ENCODE results near the gene PPP1R9A.

Gene PPP1R9A

DNA sequence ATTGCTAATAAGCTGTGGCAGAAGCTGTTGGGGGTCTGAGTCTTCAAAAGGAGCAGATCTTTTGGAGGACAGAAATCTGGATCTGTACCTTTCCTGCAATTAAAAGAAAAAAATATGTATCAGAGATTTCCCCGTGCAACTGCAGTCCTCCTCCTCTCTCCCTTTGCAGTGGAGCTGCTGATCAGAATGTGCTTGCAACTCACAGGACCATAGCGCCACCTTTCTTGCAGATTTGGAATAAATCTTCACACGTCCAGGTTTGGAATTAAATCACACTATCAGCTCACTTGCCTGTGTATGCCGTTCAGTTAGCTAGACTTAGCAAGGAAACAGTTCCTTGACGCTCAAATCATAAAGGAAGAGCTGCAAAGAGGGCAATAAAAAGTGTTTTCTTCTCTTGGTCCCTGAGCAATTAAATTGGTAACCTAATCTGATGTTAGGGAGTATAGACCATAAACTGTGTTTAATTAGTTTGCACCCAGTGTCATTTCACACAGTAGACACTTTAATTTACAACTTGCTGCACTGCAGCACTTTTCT is 339.5 kb downstream of the PPP1R9A start:
- in situ Hi-C loops (cut with MboI; ENCODE audit: low sequenced_read_pairs) = no loop called here

DNA sequence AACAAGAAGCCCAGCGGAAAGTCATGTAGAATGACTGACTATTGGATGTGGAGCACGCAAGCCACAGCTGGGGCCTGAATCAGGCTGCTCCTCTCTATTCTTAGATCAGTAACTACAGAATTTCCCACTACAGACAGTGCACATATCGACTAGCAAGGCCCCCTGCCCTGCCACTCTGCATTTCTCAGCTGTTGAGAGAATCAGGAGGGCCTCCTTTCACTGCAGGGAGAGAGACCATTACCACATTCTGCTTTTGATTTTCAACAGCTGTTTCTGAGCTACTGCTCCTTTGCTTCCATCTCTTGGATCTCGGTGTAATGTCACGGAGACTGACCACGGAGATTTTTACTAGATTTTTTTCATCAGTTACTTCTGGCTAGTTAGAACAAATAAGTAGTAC is 343.2 kb downstream of the PPP1R9A start:
- in situ Hi-C loops (cut with MboI; ENCODE audit: low sequenced_read_pairs) = no loop called here

DNA sequence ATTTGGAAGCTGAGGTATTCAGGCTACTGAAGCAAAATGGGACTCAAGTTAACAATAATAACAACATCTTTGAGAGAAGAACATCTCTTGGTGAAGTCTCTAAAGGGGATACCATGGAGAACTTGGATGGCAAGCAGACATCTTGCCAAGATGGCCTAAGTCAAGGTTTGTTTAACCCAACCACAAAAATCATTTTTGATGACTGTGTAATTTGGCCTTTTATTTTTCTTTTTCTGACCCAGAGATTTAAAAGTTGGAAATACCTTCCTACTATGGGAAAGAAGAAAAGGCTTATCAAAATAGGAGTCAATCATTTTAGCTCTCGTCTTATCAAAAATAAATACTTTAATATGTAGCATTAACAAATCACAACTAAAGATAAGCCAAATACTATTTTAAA is 344.6 kb downstream of the PPP1R9A start:
- in situ Hi-C loops (cut with MboI; ENCODE audit: low sequenced_read_pairs) = no loop called here

DNA sequence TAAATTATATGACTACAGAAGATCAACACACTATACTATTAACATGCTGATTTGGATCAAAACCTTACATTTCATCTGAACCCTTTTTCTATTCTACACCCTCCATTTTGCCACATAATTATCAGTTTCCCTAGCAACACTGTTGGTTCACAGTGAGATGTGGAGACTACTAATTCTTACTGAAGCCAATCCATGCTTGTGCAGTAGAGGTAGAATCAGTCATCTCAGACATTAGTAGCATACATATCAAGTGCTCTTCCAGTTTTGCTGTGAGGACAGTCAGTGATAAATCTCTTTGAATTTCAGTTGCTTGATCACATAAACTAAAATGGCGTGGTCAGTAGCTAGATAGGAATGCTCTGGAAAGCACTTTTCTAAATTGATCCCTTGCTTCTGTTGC is 346.6 kb downstream of the PPP1R9A start:
- in situ Hi-C loops (cut with MboI; ENCODE audit: low sequenced_read_pairs) = no loop called here

DNA sequence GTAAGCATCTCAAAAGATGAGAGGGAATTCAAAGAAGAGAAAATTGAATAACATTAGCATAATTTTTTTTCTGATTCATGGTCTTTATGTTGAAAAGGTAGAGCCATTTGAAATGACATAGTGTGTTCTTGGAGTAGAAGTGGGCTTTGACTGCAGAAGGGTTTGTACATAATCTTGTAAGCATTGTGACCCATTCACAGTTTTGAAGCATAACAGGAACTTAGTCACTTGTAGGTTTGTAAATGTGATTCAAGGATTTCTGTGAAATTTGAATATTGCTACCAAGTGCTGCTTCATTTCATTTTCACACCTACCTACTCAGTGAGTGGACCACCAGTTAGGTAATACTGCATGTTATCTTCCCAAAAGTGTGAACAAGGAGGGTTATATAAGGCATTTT is 348.3 kb downstream of the PPP1R9A start:
- in situ Hi-C loops (cut with MboI; ENCODE audit: low sequenced_read_pairs) = no loop called here

DNA sequence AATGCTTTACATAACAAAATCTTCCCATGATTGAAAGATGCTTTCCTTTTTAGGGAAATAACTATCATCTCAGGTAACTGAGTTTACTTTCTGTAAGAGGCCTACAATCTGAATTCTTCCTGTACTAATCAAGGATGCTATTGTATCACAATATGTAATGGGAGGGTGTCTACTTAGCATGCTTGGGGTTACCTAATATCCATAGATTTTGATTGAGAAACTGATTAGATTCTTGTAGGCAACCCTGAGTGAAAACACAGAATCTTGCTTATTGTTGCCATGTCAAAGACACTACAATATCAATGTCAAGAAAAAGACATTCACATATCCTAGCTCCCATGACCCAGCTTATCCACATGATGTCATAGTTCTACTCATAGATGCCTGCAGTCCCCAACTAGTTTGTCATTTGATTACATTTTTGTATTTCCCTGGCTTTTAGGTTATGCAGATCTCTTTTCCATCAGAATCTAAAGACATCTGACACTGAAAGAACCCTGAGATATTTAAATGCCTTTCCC is 354.6 kb downstream of the PPP1R9A start:
- in situ Hi-C loops (cut with MboI; ENCODE audit: low sequenced_read_pairs) = no loop called here

DNA sequence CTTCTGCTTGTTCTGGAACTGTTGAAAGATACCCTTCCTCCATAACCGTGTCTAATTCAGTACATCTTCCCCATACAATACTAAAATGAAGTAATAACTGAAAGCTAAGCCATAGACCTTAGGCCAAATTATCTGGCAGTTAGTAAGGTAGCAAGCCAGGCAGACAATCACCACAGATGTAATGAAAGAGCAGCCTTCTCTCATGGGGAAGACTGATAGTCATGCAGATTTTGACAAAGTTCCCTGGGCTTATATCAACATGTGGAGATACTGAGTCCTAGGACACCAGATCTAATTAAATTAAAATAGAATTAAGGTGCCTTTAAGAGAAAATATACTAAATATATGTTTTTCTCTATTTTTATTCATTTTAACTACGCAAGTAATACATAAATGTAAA is 355.5 kb downstream of the PPP1R9A start:
- in situ Hi-C loops (cut with MboI; ENCODE audit: low sequenced_read_pairs) = no loop called here

DNA sequence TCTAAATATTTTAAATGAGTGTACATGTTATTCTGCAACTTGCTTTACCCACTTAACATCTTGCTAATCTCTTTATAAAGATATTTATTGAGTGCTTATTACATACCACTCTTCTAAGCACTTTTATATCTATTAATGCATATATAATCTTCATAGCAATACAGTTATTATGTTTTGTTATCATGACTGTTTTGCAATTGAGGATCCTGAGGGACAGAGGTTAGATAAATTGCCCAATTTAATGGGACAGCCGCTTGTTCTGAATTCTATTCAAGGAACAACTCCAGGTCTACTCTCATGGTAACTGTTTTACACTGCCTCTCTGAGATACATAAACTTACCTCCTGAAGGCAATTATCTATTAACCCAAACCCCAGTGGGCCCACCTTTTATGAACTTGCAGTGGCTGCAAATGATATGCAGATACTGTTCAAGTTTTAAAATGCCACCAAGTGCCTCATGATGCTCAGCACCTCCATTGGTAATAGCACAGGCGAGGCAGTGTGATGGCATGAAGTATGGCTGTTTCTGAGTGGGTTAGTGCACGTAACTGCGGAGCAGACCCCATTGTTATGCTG is 356.5 kb downstream of the PPP1R9A start:
- in situ Hi-C loops (cut with MboI; ENCODE audit: low sequenced_read_pairs) = no loop called here

DNA sequence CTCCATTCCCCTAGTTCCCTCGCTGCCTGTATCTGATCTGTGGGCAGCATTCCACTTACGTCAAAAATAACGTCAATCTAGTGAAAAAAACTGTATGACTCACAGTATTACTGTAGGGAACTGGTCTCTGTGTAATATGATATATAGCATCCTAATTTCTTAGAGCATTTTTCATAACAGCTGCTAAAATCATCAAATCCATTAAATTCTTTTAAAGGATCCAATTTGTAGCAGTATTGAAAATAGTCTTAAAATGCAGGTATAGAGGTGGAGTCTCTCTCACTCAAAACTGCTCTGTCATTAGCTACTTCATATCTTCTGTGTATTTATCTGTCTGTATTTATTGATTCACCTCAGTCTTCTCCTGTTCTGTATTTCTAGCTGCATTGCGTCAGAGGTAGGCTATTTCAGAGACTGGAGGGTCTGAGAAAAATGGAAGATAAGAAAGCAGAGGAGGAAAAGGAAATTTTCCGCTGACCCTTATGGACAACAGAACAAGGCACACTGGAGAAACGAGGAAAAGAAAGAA is 357.0 kb downstream of the PPP1R9A start:
- in situ Hi-C loops (cut with MboI; ENCODE audit: low sequenced_read_pairs) = no loop called here

DNA sequence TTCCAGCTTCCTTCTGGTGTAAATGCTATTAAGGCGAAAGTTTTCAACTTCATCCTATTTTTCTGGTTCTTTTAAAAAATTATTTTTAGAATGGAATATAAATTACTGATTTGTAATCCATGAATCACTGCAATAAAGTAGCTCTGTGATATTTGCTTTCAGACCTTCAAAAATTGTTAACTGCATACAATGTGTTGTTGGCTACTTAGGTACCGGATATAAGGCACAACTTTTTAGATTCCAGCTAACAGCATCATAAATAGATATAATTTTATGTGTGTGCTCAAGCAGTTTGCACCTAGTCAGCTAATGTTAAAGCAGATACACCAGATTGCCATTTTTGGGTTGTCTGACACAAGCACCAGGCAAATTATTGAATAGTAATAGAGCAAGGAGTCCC is 358.2 kb downstream of the PPP1R9A start:
- in situ Hi-C loops (cut with MboI; ENCODE audit: low sequenced_read_pairs) = no loop called here

DNA sequence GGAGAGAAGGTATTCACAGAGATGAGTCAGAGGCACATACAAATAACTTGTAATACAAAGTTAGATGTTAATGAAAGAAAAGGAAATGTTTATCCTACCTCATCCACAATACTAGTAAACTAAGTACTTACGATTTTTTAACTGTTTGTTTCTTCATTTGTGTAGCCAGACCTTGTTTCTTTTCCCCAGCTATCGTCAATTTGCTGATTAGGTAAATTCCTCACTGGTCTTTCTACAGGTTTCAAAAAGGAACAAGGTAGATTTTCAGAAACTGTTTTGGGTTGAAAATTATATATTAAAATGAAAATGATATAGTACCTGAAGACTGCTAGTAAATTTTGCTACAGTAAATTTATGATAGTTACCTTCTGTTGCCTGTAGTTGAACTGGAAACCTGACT is 360.4 kb downstream of the PPP1R9A start:
- in situ Hi-C loops (cut with MboI; ENCODE audit: low sequenced_read_pairs) = no loop called here

DNA sequence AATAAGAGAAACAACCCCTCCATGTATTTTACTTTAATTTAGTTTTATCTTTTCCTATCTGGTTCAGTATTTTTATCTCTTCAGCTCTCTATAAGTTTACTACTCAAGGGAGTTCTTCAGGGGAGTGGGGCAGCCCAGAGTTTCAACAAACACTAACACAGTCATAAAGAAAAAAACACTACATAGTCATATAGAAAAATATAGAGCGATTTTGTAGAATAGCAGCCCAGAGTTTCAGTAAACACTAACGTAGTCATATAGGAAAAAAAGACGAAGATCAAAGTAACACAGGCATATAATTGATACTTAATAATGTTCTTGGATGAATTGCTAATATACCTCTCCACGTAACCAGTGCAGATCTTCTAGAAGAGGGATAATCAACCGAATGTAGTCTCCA is 362.2 kb downstream of the PPP1R9A start:
- in situ Hi-C loops (cut with MboI; ENCODE audit: low sequenced_read_pairs) = no loop called here

DNA sequence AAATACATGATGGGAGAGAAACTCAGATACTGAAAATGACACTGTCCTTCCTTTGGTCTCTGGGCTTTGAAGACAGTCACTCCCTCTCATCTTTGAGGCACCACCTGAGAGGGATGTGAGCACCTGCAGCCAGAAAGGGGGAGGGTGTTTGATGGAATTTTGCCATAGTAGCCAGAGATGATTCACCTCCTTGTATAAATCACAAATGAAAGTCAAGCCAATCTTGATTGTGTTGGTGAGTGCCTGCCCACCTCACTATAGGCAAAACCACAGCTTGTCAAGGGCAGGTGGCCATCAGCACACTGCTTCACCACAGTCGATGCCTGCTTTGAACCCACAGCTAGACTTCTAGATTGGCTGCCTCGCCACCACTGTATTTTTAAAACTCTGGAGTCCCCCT is 368.7 kb downstream of the PPP1R9A start:
- in situ Hi-C loops (cut with MboI; ENCODE audit: low sequenced_read_pairs) = no loop called here

DNA sequence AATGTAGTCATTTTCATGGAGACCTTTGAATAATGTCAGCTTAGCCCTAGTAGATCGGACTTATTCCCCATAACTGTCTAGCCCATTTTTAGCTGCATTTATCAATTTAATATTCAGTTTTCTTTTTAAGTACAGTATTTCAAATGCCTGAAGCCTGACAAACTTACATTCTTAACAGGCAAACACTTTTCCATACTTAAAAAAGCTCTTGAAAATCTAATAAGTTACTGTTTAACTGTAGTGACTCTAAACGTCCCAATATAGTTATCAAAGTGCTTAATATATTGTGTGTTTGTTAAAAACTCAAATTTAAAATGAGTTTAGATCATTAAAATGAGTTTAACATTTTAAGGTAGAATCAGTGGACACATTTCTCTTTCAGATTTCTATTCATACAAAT is 372.0 kb downstream of the PPP1R9A start:
- in situ Hi-C loops (cut with MboI; ENCODE audit: low sequenced_read_pairs) = no loop called here

DNA sequence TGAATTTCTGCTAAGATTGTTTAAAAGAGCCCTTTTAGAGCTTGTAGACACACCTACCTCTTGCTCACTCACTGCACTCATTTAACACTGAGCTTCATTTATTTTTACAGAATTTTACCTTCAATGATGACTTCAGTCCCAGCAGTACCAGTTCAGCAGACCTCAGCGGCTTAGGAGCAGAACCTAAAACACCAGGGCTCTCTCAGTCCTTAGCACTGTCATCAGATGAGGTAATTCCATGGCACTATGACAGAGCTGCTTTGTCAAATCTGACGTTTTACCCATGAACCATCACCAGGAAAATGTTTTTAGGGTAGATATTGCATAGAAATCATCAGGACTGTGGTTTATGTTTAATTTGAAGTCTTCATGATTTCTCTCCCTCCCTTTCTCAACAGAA is 378.7 kb downstream of the PPP1R9A start:
- in situ Hi-C loops (cut with MboI; ENCODE audit: low sequenced_read_pairs) = no loop called here

DNA sequence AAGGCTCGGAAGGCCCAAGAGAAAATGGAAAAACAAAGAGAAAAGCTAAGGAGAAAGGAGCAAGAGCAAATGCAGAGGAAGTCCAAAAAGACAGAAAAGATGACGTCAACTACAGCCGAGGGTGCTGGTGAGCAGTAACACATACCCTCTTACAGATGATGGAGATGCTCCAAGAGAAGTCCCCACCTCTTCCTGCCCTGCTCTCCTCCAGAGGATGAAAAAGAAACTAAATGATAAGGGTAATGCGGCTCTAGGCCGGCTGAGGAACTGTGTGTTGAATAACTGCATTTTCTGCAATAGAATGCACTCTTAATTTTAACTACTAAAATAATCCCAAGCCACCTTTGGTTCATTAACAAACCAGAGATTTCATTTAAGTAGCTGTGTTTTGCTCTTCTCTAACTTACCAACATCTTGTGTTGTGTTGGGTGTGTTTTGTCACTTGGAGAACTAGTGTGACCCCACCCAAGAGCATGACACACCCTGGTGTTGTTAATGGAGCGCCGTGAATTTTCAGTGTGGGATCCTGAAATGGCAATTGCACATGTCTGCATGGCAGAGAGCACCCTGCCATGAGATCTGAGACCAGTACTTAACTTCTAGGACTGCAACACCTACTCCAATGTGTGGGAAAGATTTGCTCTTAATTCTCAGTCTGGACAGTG is 382.9 kb downstream of the PPP1R9A start:
- in situ Hi-C loops (cut with MboI; ENCODE audit: low sequenced_read_pairs) = no loop called here

DNA sequence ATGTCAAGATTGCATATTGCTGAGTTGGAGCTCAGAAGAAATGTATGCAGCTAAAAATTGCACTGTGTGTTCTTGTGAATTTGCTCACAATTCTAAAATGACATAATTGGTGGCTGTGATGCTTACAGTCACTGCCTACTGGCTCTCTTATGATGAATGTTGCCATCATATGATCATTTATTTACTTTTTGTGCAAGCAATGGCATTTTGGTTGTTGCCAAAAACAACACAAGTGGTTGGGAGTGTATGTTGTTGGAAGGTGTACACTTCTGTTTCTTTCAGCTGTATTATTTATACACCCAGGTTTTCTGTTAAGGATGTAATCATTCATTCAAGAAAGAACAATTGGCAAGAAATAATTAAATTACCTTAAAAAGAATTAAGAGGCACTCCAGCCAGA is 388.0 kb downstream of the PPP1R9A start:
- in situ Hi-C loops (cut with MboI; ENCODE audit: low sequenced_read_pairs) = no loop called here

DNA sequence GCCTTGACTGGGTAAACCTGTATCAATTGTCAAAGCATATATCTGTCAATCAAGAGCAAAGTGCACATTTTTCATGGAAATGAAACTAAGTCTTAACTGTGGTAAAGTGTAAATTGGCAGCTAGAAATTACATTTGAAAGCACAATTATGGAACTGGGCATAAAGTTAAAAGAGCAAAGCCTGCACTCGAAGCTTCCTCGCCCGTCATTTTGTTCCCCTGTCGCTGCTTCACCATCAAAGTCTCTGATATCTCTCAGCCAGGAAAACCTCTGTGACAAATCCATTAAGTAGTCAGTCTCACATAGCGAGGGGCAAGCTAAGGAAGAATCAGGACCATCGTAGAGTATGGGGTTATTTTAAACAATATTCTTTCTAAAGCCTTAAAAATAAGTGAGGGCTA is 389.1 kb downstream of the PPP1R9A start:
- in situ Hi-C loops (cut with MboI; ENCODE audit: low sequenced_read_pairs) = no loop called here

DNA sequence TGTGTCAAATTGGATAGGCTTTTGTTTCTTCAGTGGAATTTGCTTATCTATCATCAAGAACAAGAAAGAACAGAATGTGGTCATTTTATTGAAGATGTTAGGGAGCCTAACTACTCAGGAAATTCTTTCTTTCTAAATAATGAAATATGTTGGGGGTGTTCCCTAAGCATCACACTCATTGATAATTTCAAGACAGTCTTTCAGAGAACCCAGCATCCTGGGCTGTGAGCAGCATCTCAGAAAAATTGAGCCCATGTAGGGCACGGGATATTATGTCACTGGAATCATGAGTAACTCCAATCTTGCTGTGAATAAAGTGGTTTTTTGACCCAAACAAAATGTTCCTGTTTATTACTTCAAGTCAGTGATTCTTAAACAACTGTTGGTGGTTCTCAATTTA is 389.6 kb downstream of the PPP1R9A start:
- in situ Hi-C loops (cut with MboI; ENCODE audit: low sequenced_read_pairs) = no loop called here

DNA sequence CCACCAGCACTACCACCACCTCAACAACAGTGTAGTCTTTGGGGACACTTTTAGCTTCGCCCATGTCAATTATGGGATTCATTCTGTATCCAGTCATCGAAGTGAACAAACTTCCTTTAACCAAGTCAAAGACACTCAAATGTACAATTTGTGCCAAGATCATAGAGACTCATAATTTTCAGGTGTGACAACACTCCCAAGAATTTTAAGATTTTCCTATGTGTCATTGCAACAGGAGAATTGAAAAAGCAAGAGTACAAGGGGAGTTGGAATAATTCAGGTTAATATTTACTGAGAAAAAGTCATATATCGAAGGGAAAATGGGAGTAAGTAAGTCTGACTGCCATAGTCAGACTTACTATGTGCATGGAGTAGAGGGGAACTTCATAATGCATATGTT is 390.7 kb downstream of the PPP1R9A start:
- in situ Hi-C loops (cut with MboI; ENCODE audit: low sequenced_read_pairs) = no loop called here

DNA sequence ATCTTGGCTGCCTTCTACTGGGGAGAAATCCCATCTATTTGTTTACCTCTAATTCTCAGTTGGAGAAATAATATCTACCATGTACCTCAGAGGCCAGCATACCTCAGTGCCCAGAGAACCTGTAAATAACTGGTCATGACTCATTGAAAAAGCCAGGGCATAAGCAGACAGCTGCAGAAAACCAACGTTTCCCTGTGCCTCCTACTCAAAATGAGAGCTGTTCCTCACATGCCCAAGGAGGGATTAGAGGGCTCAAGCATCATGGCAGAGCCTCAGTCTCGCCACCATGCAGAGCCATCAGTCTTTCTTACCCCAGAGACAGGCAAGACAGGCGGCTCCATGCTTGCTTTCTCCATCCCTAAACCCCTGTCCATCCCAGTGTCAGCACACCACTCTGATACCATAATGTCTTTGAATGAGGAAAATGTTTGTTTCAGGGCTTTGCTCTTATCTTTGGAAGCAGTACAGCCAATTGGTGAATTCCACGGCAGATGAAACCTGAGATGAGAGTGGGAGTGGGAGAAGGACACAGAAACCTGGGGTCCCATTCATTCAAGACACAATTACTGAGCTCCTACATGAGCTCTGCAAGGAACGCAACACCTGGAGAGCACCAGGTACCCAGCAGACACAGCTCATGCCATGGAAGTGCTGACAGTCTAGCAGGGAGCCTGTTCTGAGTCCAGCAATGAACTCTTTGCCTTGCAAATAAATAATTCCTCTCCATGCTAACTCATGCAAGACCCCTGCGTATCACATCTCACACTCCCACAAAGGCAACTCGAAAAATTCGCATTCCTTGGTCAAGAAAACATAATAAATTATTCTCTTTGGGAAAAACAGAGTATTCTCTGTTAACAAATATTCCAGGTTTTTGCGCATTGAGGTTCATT is 395.9 kb downstream of the PPP1R9A start:
- in situ Hi-C loops (cut with MboI; ENCODE audit: low sequenced_read_pairs) = no loop called here
